ENCODE results near the gene EFHC1.

- no peak for TF ChIP-seq EZH2 (IDR thresholded peaks at IDR 0.05; ENCODE audit: borderline replicate concordance, low read length)
- no peak for TF ChIP-seq CTCF (conservative IDR thresholded peaks at IDR 0.05 in 1 of 2, IDR thresholded peaks at IDR 0.05 in 1 of 2; ENCODE audit: extremely low read depth in 1 of 2, insufficient read depth in 1 of 2, low read depth in 1 of 2, low read length in 2 of 2)
Observed at GRCh38 chr6:52558266-52559000, 138.3 kb downstream of the EFHC1 start.

Measured in mammary epithelial cell (primary cell).